ENCODE measurements around the gene DNAH2.

The DNAH2 gene

GRCh38 chr17:7846765-7847661 lies 129.5 kb downstream of the DNAH2 start:
- no peak for TF ChIP-seq EZH2phosphoT487 (conservative IDR thresholded peaks at IDR 0.05; ENCODE audit: low read length)
- no peak for TF ChIP-seq CTCF (IDR thresholded peaks at IDR 0.05; ENCODE audit: insufficient read depth, low read length, poor library complexity, severe bottlenecking)
- no peak overlapping the region for H3K9ac ChIP-seq (ENCODE audit: low read length)
- no peaks in the 10 kb centered on the region for H3K9me2 ChIP-seq (replicated peaks; ENCODE audit: insufficient read depth, low read length)
- H2AFZ ChIP-seq (ENCODE audit: low read depth, low read length, severe bottlenecking) = no peak overlapping the region
- no peak overlapping the region for H3K27ac ChIP-seq (ENCODE audit: low read depth, low read length)
- H3K79me2 ChIP-seq (ENCODE audit: insufficient read depth, low read length) = peaks cover 17% of the 10 kb centered on the region; the same call in 1 of the 2 replicates
- no peaks in the 10 kb centered on the region for H3K36me3 ChIP-seq (ENCODE audit: low read length)
- no peaks in the 10 kb centered on the region for H3K27me3 ChIP-seq (ENCODE audit: low read length)
- H3K4me3 ChIP-seq (ENCODE audit: insufficient read depth, low read length, poor library complexity, severe bottlenecking) = no peak overlapping the region
- no peaks in the 10 kb centered on the region for H3K9me3 ChIP-seq (ENCODE audit: insufficient read depth, low read length)
- H3F3A ChIP-seq (ENCODE audit: insufficient read depth) = peaks cover 25% of the 10 kb centered on the region
- H4K20me1 ChIP-seq (ENCODE audit: low read depth, low read length) = no peaks in the 10 kb centered on the region
- H3K4me2 ChIP-seq (ENCODE audit: low read depth, low read length, poor library complexity, severe bottlenecking) = no peak overlapping the region

GRCh38 chr17:7848131-7848579 lies 130.6 kb downstream of the DNAH2 start:
- H2AFZ ChIP-seq (ENCODE audit: low read depth, low read length, severe bottlenecking) = no peak overlapping the region
- H3K27ac ChIP-seq (ENCODE audit: low read depth, low read length) = no peak overlapping the region
- no peaks in the 10 kb centered on the region for H3K9me3 ChIP-seq (ENCODE audit: insufficient read depth, low read length)
- H3K9me2 ChIP-seq (replicated peaks; ENCODE audit: insufficient read depth, low read length) = no peaks in the 10 kb centered on the region
- no peak overlapping the region for H3K9ac ChIP-seq (ENCODE audit: low read length)
- H3K36me3 ChIP-seq (ENCODE audit: low read length) = no peaks in the 10 kb centered on the region
- H4K20me1 ChIP-seq (ENCODE audit: low read depth, low read length) = no peaks in the 10 kb centered on the region
- TF ChIP-seq CTCF (IDR thresholded peaks at IDR 0.05; ENCODE audit: insufficient read depth, low read length, poor library complexity, severe bottlenecking) = no peak
- no peak for TF ChIP-seq EZH2phosphoT487 (conservative IDR thresholded peaks at IDR 0.05; ENCODE audit: low read length)
- no peaks in the 10 kb centered on the region for H3K27me3 ChIP-seq (ENCODE audit: low read length)
- no peak overlapping the region for H3K4me3 ChIP-seq (ENCODE audit: insufficient read depth, low read length, poor library complexity, severe bottlenecking)
- peaks cover 14% of the 10 kb centered on the region; the same call in 1 of the 2 replicates for H3K79me2 ChIP-seq (ENCODE audit: insufficient read depth, low read length)
- no peak overlapping the region for H3K4me2 ChIP-seq (ENCODE audit: low read depth, low read length, poor library complexity, severe bottlenecking)
- H3F3A ChIP-seq (ENCODE audit: insufficient read depth) = peaks cover 15% of the 10 kb centered on the region

GRCh38 chr17:7848739-7849129 lies 131.2 kb downstream of the DNAH2 start:
- Histone ChIP-seq H3K4me2 (ENCODE audit: low read depth, low read length, poor library complexity, severe bottlenecking) (no peak overlapping the region), H3K27ac (ENCODE audit: low read depth, low read length) (no peak overlapping the region), H3K9me3 (ENCODE audit: insufficient read depth, low read length) (no peaks in the 10 kb centered on the region), H3K9ac (ENCODE audit: low read length) (no peak overlapping the region), H3K36me3 (ENCODE audit: low read length) (no peaks in the 10 kb centered on the region), H3K27me3 (ENCODE audit: low read length) (no peaks in the 10 kb centered on the region), H3K9me2 (replicated peaks; ENCODE audit: insufficient read depth, low read length) (no peaks in the 10 kb centered on the region), H3K4me3 (ENCODE audit: insufficient read depth, low read length, poor library complexity, severe bottlenecking) (no peak overlapping the region), H3F3A (ENCODE audit: insufficient read depth) (peaks cover 13% of the 10 kb centered on the region), H2AFZ (ENCODE audit: low read depth, low read length, severe bottlenecking) (no peak overlapping the region), H4K20me1 (ENCODE audit: low read depth, low read length) (no peaks in the 10 kb centered on the region), H3K79me2 (ENCODE audit: insufficient read depth, low read length) (peaks cover 13% of the 10 kb centered on the region; the same call in 1 of the 2 replicates)
- TF ChIP-seq EZH2phosphoT487 (conservative IDR thresholded peaks at IDR 0.05; ENCODE audit: low read length) (no peak), CTCF (IDR thresholded peaks at IDR 0.05; ENCODE audit: insufficient read depth, low read length, poor library complexity, severe bottlenecking) (no peak)

All from SU-DHL-6 (cell line).